Muscle of arm (tissue), 12 donors: Measurements from ENCODE around the gene RDH16. TPM values are rescaled to one million over a fixed set of nuclear protein-coding genes. Genes with fewer than 3 reads are reported as not detected.
"Not testable (repeated sequence)": the region's sequence is repeated elsewhere in the genome, so short reads cannot be mapped to it uniquely, and the experiment has no call there.

Experiments
- DNase-seq: peaks from one replicate; pipeline ENCODE4 v3.0.0-alpha.2; 2013
- polyA plus RNA-seq, 12 donors: library from polyadenylated mRNA; unstranded; fragments of 120-200 nt; gene quantifications; one replicate each; pipeline ENCODE4 v1.2.1, GENCODE V29; 2013; ENCODE audit not compliant: insufficient read length in 12 of 12

Gene RDH16
- polyA plus RNA-seq, 12 donors: 0.13 to 0.74 (median 0.34) TPM; not detected in 2

- no peak for DNase-seq
Observed at GRCh38 chr12:56989861-56990610, 32.6 kb upstream of the RDH16 start.

GRCh38 chr12:56988207-56988739 is 30.9 kb upstream of the RDH16 start:
- DNase-seq: no peak

- peak; percentile 78 for DNase-seq
Observed at GRCh38 chr12:56987551-56988053, 30.2 kb upstream of the RDH16 start.

DNA sequence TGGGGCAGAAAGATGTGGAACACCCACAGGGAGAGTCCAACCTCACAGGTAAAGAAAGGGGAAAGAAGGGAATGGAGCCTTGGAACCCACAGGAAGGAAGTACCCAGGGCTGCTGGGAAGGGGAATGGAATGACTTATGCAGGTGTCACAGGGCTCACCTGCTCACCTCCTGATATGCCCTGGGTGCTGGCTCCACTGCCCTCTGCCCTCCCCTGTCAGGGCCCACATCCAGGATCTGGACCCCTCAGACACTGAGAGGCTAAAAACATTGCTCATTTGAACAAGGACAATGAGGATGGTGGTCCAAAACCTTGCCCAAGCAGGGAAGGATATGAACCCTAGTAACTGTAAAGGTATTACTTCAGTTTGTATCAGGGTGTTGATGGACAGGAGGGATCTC is 29.6 kb upstream of the RDH16 start:
- no peak for DNase-seq

GRCh38 chr12:56985714-56986113 is 28.3 kb upstream of the RDH16 start:
- DNase-seq: not testable (repeated sequence)

DNA sequence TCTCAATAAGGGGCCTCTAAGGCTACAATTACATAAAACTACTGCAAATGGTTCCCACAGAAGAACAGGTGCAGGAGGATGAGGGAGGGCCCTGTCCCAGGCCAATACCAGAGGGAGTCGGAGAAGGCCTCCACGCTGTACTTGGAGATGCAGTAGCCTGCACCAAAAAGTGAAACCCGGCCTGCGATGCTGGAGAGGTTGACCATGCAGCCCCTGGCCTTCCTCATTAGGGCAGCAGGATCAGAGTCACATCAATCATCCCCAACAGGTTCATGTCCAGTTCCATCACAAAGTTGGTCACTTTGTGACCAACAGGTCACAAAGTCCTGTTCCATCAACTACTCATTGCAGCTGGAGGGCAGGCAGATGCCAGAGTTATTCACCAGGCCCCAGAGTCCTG is 26.0 kb upstream of the RDH16 start:
- DNase-seq: no peak

DNA sequence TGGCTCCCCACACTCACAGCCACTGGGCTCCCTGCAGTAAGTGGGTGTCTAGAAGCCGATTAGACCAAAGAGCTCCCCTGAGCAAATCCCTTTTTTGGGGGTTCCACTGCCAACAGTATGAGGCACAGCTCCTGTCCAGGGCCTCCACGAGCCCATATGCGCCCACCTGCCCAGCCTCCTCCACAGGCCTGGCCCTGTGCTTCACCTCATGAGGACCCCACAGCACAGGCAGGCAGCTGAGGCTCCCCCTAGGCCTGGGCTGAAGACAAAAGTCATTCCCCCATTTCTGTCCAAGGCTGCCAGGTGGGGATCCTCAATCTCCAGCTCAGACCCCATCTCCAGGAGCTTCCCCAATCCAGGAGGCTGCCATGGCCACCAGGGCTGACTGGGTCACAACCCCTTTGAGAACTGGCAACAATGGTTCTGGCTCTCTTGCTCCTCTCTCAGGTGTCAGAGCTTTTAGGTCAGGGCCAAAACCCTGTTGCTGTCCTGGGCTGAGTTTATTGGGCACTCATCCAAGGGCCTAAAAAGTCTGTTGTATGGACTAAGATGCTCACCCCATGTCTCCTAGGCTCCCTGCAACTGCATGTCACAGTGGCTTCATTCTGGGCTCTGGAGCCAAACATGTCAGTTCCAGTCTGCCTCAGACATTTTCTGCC is 25.3 kb upstream of the RDH16 start:
- not testable (repeated sequence) for DNase-seq

GRCh38 chr12:56980941-56981530 is 23.6 kb upstream of the RDH16 start:
- no peak for DNase-seq

- no peak for DNase-seq
Observed at GRCh38 chr12:56980268-56980667, 22.9 kb upstream of the RDH16 start.

DNA sequence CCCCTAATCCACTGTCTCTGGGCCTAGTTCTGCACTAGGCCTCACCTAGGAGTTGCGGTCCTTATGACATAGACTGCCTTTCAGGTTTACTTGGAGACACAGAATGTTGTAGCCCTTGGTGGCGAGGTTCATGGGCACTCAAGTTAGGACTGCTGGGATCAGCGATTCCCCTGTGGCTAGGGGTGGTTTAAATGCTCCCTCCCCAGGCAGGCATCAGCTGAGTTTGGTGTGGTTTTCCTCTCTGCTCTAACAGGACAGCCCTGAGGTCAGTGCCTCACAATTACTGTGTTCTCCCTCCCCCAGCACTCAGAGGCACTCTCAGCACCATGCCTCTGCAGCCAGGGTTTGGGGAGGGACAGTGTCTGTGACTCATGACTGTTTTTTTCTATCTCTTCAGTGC is 22.2 kb upstream of the RDH16 start:
- DNase-seq: no peak

- no peak for DNase-seq
Observed at GRCh38 chr12:56978397-56979138, 21.2 kb upstream of the RDH16 start.

- DNase-seq: not testable (repeated sequence)
Observed at GRCh38 chr12:56977361-56977760, 20.0 kb upstream of the RDH16 start.

- not testable (repeated sequence) for DNase-seq
Observed at GRCh38 chr12:56974224-56974623, 16.8 kb upstream of the RDH16 start.

DNA sequence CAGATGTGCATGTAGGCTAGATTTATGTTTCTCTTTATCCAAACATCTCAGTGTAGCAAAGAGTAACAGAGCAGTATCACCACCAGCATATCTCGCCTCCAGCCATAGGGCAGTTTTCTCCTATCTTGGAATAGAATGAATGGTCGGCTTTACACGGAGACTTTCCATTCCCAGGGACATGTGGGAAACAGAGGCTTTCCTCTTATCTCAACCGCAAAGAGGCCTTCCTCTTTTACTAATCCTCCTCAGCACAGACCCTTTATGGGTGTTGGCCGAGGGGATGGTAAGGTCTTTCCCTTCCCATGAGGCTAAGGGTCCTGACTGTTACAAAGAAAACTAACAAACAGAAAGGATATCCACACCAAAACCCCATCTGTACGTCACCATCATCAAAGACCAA is 11.5 kb upstream of the RDH16 start:
- not testable (repeated sequence) for DNase-seq

GRCh38 chr12:56965997-56966642 is 8.7 kb upstream of the RDH16 start:
- DNase-seq: not testable (repeated sequence)

- DNase-seq: not testable (repeated sequence)
Observed at GRCh38 chr12:56965124-56965523, 7.7 kb upstream of the RDH16 start.

- not testable (repeated sequence) for DNase-seq
Observed at GRCh38 chr12:56963557-56963956, 6.1 kb upstream of the RDH16 start.

- DNase-seq: not testable (repeated sequence)
Observed at GRCh38 chr12:56962247-56962646, 4.8 kb upstream of the RDH16 start.

GRCh38 chr12:56958422-56958821 is 1.0 kb upstream of the RDH16 start:
- no peak for DNase-seq

GRCh38 chr12:56955631-56956256 is 1.7 kb downstream of the RDH16 start:
- no peak for DNase-seq

GRCh38 chr12:56954958-56955355 is 2.5 kb downstream of the RDH16 start:
- DNase-seq: no peak
